HCT116 (cell line): ENCODE data around the gene SLCO4C1. TPM values are rescaled to one million over a fixed set of nuclear protein-coding genes. Genes with fewer than 3 reads are reported as not detected.

Experiments
- ATAC-seq: fragments of 200-7000 bp; cut with Tn5 transposase; 2 replicates; pipeline ENCODE4 v1.9.1; 2020; ENCODE audit warnings: mild to moderate bottlenecking, moderate library complexity
- BruUV-seq: library from RNA; stranded (reverse); fragments of 400-500 nt; replicated peaks from 2 replicates; lab custom pipeline; 2021; lab: Mats Ljungman, UMichigan
- CTCF ChIA-PET: fragments of 300-600 bp; sonication (Branson Sonifier 250); formaldehyde crosslinking; loops from one replicate; lab custom pipeline; 2021; ENCODE audit warnings: antibody characterized with exemption; lab: Charles Lee
- POLR2A ChIA-PET: fragments of 300-600, 350-600 bp; sonication (Branson Sonifier 250); formaldehyde crosslinking; loops from one replicate; lab custom pipeline; 2021; ENCODE audit warnings: antibody characterized with exemption; lab: Charles Lee
- RAD21 ChIA-PET, 2 experiments: fragments of 300-600 bp; sonication (Branson Sonifier 250); formaldehyde crosslinking; loops; one replicate each; lab custom pipeline; 2023; ENCODE audit warnings: low total read pairs in 2 of 2; ENCODE audit not compliant: uncharacterized antibody in 2 of 2, unreplicated experiment in 2 of 2, low non-redundant PET in 1 of 2; lab: Charles Lee
- DNase-seq: peaks from one replicate; pipeline ENCODE4 v3.0.0-alpha.2; 2010; ENCODE audit warnings: low read depth, low spot score
- H2AFZ ChIP-seq: fragments of 200-600 bp; shearing (Covaris generic), sonication (generic); 2 replicates; pipeline ENCODE4 v1.6.1; 2017; ENCODE audit warnings: low read depth, mixed run types, mixed read lengths, antibody characterized with exemption, low read length; ENCODE audit not compliant: poor library complexity, severe bottlenecking
- H3K27ac ChIP-seq: 2 replicates; pipeline ENCODE4 v1.5.1; 2012; ENCODE audit warnings: low read depth, low read length
- H3K27me3 ChIP-seq: fragments of 200-600 bp; sonication (generic); 2 replicates; pipeline ENCODE4 v1.6.1; 2016; ENCODE audit warnings: mixed run types, low read length, mixed read lengths; ENCODE audit not compliant: insufficient read depth
- H3K36me3 ChIP-seq, 2 experiments: fragments of 200-500 bp in 1 of 2; fragments of 200-600 bp in 1 of 2; sonication (Bioruptor generic) in 1 of 2; sonication (generic) in 1 of 2; 2 replicates each; pipeline versions ENCODE4 v1.5.1 to v1.6.1; 2014 to 2016; ENCODE audit warnings: low read length in 2 of 2, inconsistent platforms in 1 of 2, mixed read lengths in 1 of 2, mixed run types in 1 of 2; ENCODE audit not compliant: insufficient read depth in 2 of 2, control insufficient read depth in 1 of 2
- H3K4me1 ChIP-seq, 2 experiments: fragments of 200-600 bp in 1 of 2; sonication (generic) in 1 of 2; 2 replicates each; pipeline versions ENCODE4 v1.5.1 to v1.6.1; 2012 to 2017; ENCODE audit warnings: low read length in 2 of 2, inconsistent platforms in 1 of 2, mild to moderate bottlenecking in 1 of 2, mixed read lengths in 1 of 2, mixed run types in 1 of 2, moderate library complexity in 1 of 2; ENCODE audit not compliant: insufficient read depth in 2 of 2, control insufficient read depth in 1 of 2
- H3K4me2 ChIP-seq: fragments of 200-600 bp; sonication (generic); 2 replicates; pipeline ENCODE4 v1.6.1; 2017; ENCODE audit warnings: mixed run types, low read length, mixed read lengths
- H3K4me3 ChIP-seq, 2 experiments: fragments of 200-600 bp in 1 of 2; sonication (generic) in 1 of 2; replicated peaks in 1 of 2; 2 replicates each; pipeline ENCODE4 v1.5.1; 2011 to 2016; ENCODE audit warnings: low read length in 2 of 2, control low read depth in 1 of 2, low read depth in 1 of 2, mild to moderate bottlenecking in 1 of 2, mixed read lengths in 1 of 2, mixed run types in 1 of 2
- H3K79me2 ChIP-seq: fragments of 200-600 bp; sonication (generic); 2 replicates; pipeline ENCODE4 v1.6.1; 2017; ENCODE audit warnings: mild to moderate bottlenecking, mixed run types, low read length, moderate library complexity, mixed read lengths; ENCODE audit not compliant: insufficient read depth
- H3K9ac ChIP-seq: fragments of 200-600 bp; sonication (generic); 2 replicates; pipeline ENCODE4 v1.6.1; 2016; ENCODE audit warnings: low read length, mixed read lengths
- H3K9me2 ChIP-seq: fragments of 200-600 bp; sonication (generic), shearing (Covaris generic); 2 replicates; pipeline ENCODE4 v1.6.1; 2017; ENCODE audit warnings: mixed run types, mild to moderate bottlenecking, moderate library complexity; ENCODE audit not compliant: insufficient read depth
- H3K9me3 ChIP-seq, 2 experiments: fragments of 200-500 bp in 1 of 2; fragments of 200-600 bp in 1 of 2; sonication (Bioruptor generic) in 1 of 2; sonication (generic) in 1 of 2; 2 replicates each; pipeline ENCODE4 v1.6.1; 2014 to 2017; ENCODE audit warnings: low read length in 2 of 2, mixed read lengths in 2 of 2, inconsistent platforms in 1 of 2, low read depth in 1 of 2, mild to moderate bottlenecking in 1 of 2, mixed run types in 1 of 2, moderate library complexity in 1 of 2; ENCODE audit not compliant: control insufficient read depth in 1 of 2, insufficient read depth in 1 of 2
- H4K20me1 ChIP-seq: fragments of 200-600 bp; sonication (generic), shearing (Covaris generic); 2 replicates; pipeline ENCODE4 v1.6.1; 2017; ENCODE audit warnings: mixed run types, mild to moderate bottlenecking, moderate library complexity; ENCODE audit not compliant: insufficient read depth
- CBX3 ChIP-seq: IDR thresholded peaks from 2 replicates; pipeline ENCODE4 v1.6.1; 2012; ENCODE audit warnings: low read depth
- CEBPB ChIP-seq: IDR thresholded peaks from 2 replicates; pipeline ENCODE4 v1.6.1; 2012; ENCODE audit warnings: low read depth
- ELF1 ChIP-seq: IDR thresholded peaks from 2 replicates; pipeline ENCODE4 v1.6.1; 2012; ENCODE audit warnings: low read depth, borderline replicate concordance
- FOSL1 ChIP-seq: IDR thresholded peaks from 2 replicates; pipeline ENCODE4 v1.6.1; 2012; ENCODE audit warnings: low read depth
- JUND ChIP-seq: IDR thresholded peaks from 2 replicates; pipeline ENCODE4 v1.6.1; 2012
- SIN3A ChIP-seq: IDR thresholded peaks from 2 replicates; pipeline ENCODE4 v1.6.1; 2012; ENCODE audit warnings: low read depth
- TCF7L2 ChIP-seq: IDR thresholded peaks from 2 replicates; pipeline ENCODE4 v1.7.0; 2011; ENCODE audit warnings: borderline replicate concordance, inconsistent platforms; ENCODE audit not compliant: insufficient read depth, insufficient read length; ENCODE audit errors: extremely low read depth
- YY1 ChIP-seq: IDR thresholded peaks from 2 replicates; pipeline ENCODE4 v1.6.1; 2011; ENCODE audit warnings: low read length, low read depth, moderate library complexity, mild to moderate bottlenecking; ENCODE audit not compliant: insufficient replicate concordance; ENCODE audit errors: extremely low read depth
- ZFX ChIP-seq: fragments of 450-650 bp; IDR thresholded peaks from 2 replicates; pipeline ENCODE4 v1.6.1; 2017
- intact Hi-C: fragments of 100-400 bp; cut with micrococcal nuclease; formaldehyde crosslinking; loops from 2 replicates; pipeline ENCODE4 v1.10.0; 2022
- total RNA-seq: library from RNA; stranded (reverse); gene quantifications from one replicate; pipeline ENCODE4 v1.2.1, GENCODE V29; 2021; ENCODE audit not compliant: unreplicated experiment
- TF ChIP-seq, protein P1 (sequence below): IDR thresholded peaks from 2 replicates; pipeline ENCODE4 v1.6.1; 2012
- TF ChIP-seq, protein P2 (sequence below): IDR thresholded peaks from 2 replicates; pipeline ENCODE4 v1.6.1; 2011; ENCODE audit warnings: mild to moderate bottlenecking, low read length, moderate library complexity; ENCODE audit not compliant: insufficient replicate concordance; ENCODE audit errors: extremely low read depth
- TF ChIP-seq, protein P3 (sequence below): IDR thresholded peaks from 2 replicates; pipeline ENCODE4 v1.6.1; 2012; ENCODE audit warnings: low read depth
- TF ChIP-seq, protein P4 (sequence below), 3 experiments: fragments of 200-600 bp in 1 of 3; sonication (generic) in 1 of 3; IDR thresholded peaks in 2 of 3; conservative IDR thresholded peaks in 1 of 3; 2 replicates each; pipeline ENCODE4 v1.5.1; 2012 to 2017; ENCODE audit warnings: low read depth in 2 of 3, low read length in 2 of 3, antibody characterized with exemption in 1 of 3, borderline replicate concordance in 1 of 3, control low read depth in 1 of 3, mild to moderate bottlenecking in 1 of 3, mixed read lengths in 1 of 3, mixed run types in 1 of 3, moderate library complexity in 1 of 3; ENCODE audit not compliant: insufficient read depth in 1 of 3

Gene SLCO4C1
- total RNA-seq, 1 experiment from 2014 or later: 0.12 TPM

DNA sequence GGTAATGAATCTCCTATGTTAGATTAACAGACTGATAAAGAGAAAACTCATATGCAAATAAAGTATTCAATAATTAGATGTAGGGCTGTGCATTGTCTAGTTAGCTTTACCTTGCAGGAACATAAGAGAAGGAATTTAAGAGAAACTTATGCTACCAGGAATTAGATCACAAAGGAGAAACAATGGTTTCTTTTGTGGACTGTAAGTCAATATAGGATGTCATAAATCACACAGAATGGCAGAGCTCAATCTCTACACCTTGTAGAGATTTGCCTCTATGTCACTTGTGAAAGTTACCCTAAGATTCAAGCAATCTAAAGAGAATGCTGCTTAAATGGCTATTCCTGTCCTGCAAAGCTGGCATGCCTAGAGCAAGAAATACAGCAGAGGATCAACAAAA is 26.0 kb downstream of the SLCO4C1 start:
- TF ChIP-seq, protein P1, sequence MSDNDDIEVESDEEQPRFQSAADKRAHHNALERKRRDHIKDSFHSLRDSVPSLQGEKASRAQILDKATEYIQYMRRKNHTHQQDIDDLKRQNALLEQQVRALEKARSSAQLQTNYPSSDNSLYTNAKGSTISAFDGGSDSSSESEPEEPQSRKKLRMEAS: no peak
- TF ChIP-seq YY1 (no peak), JUND (no peak), TCF7L2 (no peak), SIN3A (no peak), ELF1 (no peak), ZFX (no peak), CBX3 (no peak), CEBPB (no peak), FOSL1 (no peak)
- TF ChIP-seq, protein P2, sequence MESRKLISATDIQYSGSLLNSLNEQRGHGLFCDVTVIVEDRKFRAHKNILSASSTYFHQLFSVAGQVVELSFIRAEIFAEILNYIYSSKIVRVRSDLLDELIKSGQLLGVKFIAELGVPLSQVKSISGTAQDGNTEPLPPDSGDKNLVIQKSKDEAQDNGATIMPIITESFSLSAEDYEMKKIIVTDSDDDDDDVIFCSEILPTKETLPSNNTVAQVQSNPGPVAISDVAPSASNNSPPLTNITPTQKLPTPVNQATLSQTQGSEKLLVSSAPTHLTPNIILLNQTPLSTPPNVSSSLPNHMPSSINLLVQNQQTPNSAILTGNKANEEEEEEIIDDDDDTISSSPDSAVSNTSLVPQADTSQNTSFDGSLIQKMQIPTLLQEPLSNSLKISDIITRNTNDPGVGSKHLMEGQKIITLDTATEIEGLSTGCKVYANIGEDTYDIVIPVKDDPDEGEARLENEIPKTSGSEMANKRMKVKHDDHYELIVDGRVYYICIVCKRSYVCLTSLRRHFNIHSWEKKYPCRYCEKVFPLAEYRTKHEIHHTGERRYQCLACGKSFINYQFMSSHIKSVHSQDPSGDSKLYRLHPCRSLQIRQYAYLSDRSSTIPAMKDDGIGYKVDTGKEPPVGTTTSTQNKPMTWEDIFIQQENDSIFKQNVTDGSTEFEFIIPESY: no peak
- TF ChIP-seq, protein P3, sequence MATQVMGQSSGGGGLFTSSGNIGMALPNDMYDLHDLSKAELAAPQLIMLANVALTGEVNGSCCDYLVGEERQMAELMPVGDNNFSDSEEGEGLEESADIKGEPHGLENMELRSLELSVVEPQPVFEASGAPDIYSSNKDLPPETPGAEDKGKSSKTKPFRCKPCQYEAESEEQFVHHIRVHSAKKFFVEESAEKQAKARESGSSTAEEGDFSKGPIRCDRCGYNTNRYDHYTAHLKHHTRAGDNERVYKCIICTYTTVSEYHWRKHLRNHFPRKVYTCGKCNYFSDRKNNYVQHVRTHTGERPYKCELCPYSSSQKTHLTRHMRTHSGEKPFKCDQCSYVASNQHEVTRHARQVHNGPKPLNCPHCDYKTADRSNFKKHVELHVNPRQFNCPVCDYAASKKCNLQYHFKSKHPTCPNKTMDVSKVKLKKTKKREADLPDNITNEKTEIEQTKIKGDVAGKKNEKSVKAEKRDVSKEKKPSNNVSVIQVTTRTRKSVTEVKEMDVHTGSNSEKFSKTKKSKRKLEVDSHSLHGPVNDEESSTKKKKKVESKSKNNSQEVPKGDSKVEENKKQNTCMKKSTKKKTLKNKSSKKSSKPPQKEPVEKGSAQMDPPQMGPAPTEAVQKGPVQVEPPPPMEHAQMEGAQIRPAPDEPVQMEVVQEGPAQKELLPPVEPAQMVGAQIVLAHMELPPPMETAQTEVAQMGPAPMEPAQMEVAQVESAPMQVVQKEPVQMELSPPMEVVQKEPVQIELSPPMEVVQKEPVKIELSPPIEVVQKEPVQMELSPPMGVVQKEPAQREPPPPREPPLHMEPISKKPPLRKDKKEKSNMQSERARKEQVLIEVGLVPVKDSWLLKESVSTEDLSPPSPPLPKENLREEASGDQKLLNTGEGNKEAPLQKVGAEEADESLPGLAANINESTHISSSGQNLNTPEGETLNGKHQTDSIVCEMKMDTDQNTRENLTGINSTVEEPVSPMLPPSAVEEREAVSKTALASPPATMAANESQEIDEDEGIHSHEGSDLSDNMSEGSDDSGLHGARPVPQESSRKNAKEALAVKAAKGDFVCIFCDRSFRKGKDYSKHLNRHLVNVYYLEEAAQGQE: no peak
- TF ChIP-seq, protein P4, sequence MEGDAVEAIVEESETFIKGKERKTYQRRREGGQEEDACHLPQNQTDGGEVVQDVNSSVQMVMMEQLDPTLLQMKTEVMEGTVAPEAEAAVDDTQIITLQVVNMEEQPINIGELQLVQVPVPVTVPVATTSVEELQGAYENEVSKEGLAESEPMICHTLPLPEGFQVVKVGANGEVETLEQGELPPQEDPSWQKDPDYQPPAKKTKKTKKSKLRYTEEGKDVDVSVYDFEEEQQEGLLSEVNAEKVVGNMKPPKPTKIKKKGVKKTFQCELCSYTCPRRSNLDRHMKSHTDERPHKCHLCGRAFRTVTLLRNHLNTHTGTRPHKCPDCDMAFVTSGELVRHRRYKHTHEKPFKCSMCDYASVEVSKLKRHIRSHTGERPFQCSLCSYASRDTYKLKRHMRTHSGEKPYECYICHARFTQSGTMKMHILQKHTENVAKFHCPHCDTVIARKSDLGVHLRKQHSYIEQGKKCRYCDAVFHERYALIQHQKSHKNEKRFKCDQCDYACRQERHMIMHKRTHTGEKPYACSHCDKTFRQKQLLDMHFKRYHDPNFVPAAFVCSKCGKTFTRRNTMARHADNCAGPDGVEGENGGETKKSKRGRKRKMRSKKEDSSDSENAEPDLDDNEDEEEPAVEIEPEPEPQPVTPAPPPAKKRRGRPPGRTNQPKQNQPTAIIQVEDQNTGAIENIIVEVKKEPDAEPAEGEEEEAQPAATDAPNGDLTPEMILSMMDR (IDR thresholded peaks at IDR 0.05 in 2 of 3, conservative IDR thresholded peaks at IDR 0.05 in 1 of 3; ENCODE audit: borderline replicate concordance in 1 of 3, insufficient read depth in 1 of 3, low read depth in 2 of 3, low read length in 2 of 3): no peak
- no peak overlapping the region for H3K27ac ChIP-seq
- no peaks in the 10 kb centered on the region for H3K9me2 ChIP-seq
- DNase-seq (no peak), ATAC-seq (no peak)
- BruUV-seq: no TSS peak
- ChIA-PET CTCF (no interaction called here), RAD21 (no interaction called here), POLR2A (no interaction called here)
- H3K79me2 ChIP-seq: no peaks in the 10 kb centered on the region
- H2AFZ ChIP-seq: no peak overlapping the region
- intact Hi-C loops: no loop called here
- H3K36me3 ChIP-seq: no peaks in the 10 kb centered on the region
- no peak overlapping the region for H3K9ac ChIP-seq
- no peaks in the 10 kb centered on the region for H3K9me3 ChIP-seq
- H3K4me1 ChIP-seq: no peaks in the 10 kb centered on the region
- H3K4me3 ChIP-seq: no peak overlapping the region
- H3K27me3 ChIP-seq: no peaks in the 10 kb centered on the region
- no peak overlapping the region for H3K4me2 ChIP-seq
- no peaks in the 10 kb centered on the region for H4K20me1 ChIP-seq
